CD4-positive, alpha-beta memory T cell (primary cell): ENCODE results near the gene LILRA5. TPM values are rescaled to one million over a fixed set of nuclear protein-coding genes. Genes with fewer than 3 reads are reported as not detected.

Experiments
- CTCF ChIA-PET: fragments of 350-600 bp; sonication (Branson Sonifier 250); formaldehyde crosslinking; loops from one replicate; lab custom pipeline; 2021; ENCODE audit warnings: inconsistent platforms; ENCODE audit not compliant: partially characterized antibody; lab: Charles Lee
- POLR2A ChIA-PET: fragments of 350-600 bp; sonication (Branson Sonifier 250); formaldehyde crosslinking; loops from one replicate; lab custom pipeline; 2021; ENCODE audit not compliant: partially characterized antibody; lab: Charles Lee
- DNase-seq, 5 donors: peaks; one replicate each; pipeline versions ENCODE4 v3.0.0 to v3.0.0-alpha.2; 2020 to 2022; ENCODE audit warnings: mixed read lengths in 1 of 5
- H3K27ac ChIP-seq: one replicate; pipeline ENCODE4 v1.7.0; 2013; ENCODE audit warnings: low read depth, low read length
- H3K27me3 ChIP-seq: 2 replicates; pipeline ENCODE4 v1.7.0; 2013; ENCODE audit warnings: mild to moderate bottlenecking, low read length, moderate library complexity; ENCODE audit not compliant: insufficient read depth
- H3K36me3 ChIP-seq: 2 replicates; pipeline ENCODE4 v1.7.0; 2013; ENCODE audit warnings: mild to moderate bottlenecking, low read length, moderate library complexity; ENCODE audit not compliant: insufficient read depth
- H3K4me1 ChIP-seq: 2 replicates; pipeline ENCODE4 v1.7.0; 2013; ENCODE audit warnings: mild to moderate bottlenecking, low read length, moderate library complexity; ENCODE audit not compliant: insufficient read depth
- H3K4me3 ChIP-seq, 2 donors: one replicate each; pipeline ENCODE4 v1.7.0; 2013; ENCODE audit warnings: low read length in 2 of 2, mild to moderate bottlenecking in 1 of 2
- H3K9me3 ChIP-seq, 2 donors: one replicate each; pipeline ENCODE4 v1.7.0; 2013; ENCODE audit warnings: low read length in 2 of 2, control low read depth in 1 of 2; ENCODE audit not compliant: control insufficient read depth in 1 of 2
- H3K27ac Mint-ChIP-seq, 7 donors: one replicate each; pipeline ENCODE4 v1.8.0; 2020 to 2021; ENCODE audit warnings: mixed read lengths in 7 of 7, mild to moderate bottlenecking in 6 of 7, inconsistent platforms in 3 of 7, moderate library complexity in 3 of 7
- H3K27me3 Mint-ChIP-seq, 2 donors: one replicate each; pipeline ENCODE4 v1.8.0; 2020 to 2021; ENCODE audit warnings: mixed read lengths in 2 of 2
- H3K36me3 Mint-ChIP-seq, 2 donors: one replicate each; pipeline ENCODE4 v1.8.0; 2020 to 2021; ENCODE audit warnings: mixed read lengths in 2 of 2, inconsistent platforms in 1 of 2, mild to moderate bottlenecking in 1 of 2
- H3K4me1 Mint-ChIP-seq, 4 donors: one replicate each; pipeline ENCODE4 v1.8.0; 2020 to 2021; ENCODE audit warnings: mixed read lengths in 4 of 4, mild to moderate bottlenecking in 1 of 4
- H3K4me3 Mint-ChIP-seq, 8 donors: one replicate each; pipeline ENCODE4 v1.8.0; 2020 to 2021; ENCODE audit warnings: mixed read lengths in 8 of 8, mild to moderate bottlenecking in 7 of 8, moderate library complexity in 6 of 8, inconsistent platforms in 3 of 8
- H3K9me3 Mint-ChIP-seq, 8 donors: one replicate each; pipeline ENCODE4 v1.8.0; 2020 to 2021; ENCODE audit warnings: mixed read lengths in 8 of 8, mild to moderate bottlenecking in 5 of 8, inconsistent platforms in 3 of 8, moderate library complexity in 1 of 8
- intact Hi-C: fragments of 100-400 bp; cut with micrococcal nuclease; formaldehyde crosslinking; loops from one replicate; pipeline ENCODE4 v1.15.1; 2023
- polyA plus RNA-seq, 2 donors: library from polyadenylated mRNA; unstranded; fragments of 300-500 nt; fragmentation: Illumina TruSeq; gene quantifications; one replicate each; pipeline ENCODE4 v1.2.3, GENCODE V29; 2021
- total RNA-seq, 2 experiments: library from RNA; stranded (reverse); gene quantifications; one replicate each; pipeline ENCODE4 v1.2.3, GENCODE V29; 2021

The LILRA5 gene
- total and polyA plus RNA-seq, 4 experiments from 2014 or later = 0.36 to 0.38 TPM; not detected in 2

- DNase-seq = no peak
- Mint-ChIP-seq H3K27me3 (peaks cover 7 to 11% of the 10 kb centered on the region in 2 donors), H3K27ac (peak overlapping the region in 1 of 7 donors; percentile 3), H3K36me3 (no peaks in the 10 kb centered on the region), H3K4me3 (no peak overlapping the region), H3K4me1 (no peaks in the 10 kb centered on the region), H3K9me3 (peaks cover 0 to 2% (median 0%) of the 10 kb centered on the region in 8 donors)
- no peaks in the 10 kb centered on the region for H3K4me1 ChIP-seq
- POLR2A ChIA-PET = no interaction called here
- CTCF ChIA-PET = interaction anchor here (1.0 to 1.3 kb wide), 2 partner anchors 49 to 51 kb away, joined by 3 to 4 read pairs; no protein-coding TSS in a partner anchor
- no peaks in the 10 kb centered on the region for H3K9me3 ChIP-seq
- H3K27ac ChIP-seq = no peak overlapping the region
- no peaks in the 10 kb centered on the region for H3K27me3 ChIP-seq
- no peaks in the 10 kb centered on the region for H3K36me3 ChIP-seq
- H3K4me3 ChIP-seq = no peak overlapping the region
- intact Hi-C loops = no loop called here
Observed at GRCh38 chr19:54339646-54340358, 26.8 kb upstream of the LILRA5 start.

GRCh38 chr19:54338521-54338920 is 25.6 kb upstream of the LILRA5 start:
- no peaks in the 10 kb centered on the region for H3K27me3 ChIP-seq
- H3K9me3 ChIP-seq = no peaks in the 10 kb centered on the region
- ChIA-PET POLR2A (no interaction called here), CTCF (no interaction called here)
- no peak overlapping the region for H3K27ac ChIP-seq
- Mint-ChIP-seq H3K4me3 (no peak overlapping the region), H3K36me3 (no peaks in the 10 kb centered on the region), H3K4me1 (no peaks in the 10 kb centered on the region), H3K27me3 (peaks cover 1 to 4% of the 10 kb centered on the region in 2 donors), H3K9me3 (no peaks in the 10 kb centered on the region), H3K27ac (no peak overlapping the region)
- no peak overlapping the region for H3K4me3 ChIP-seq
- H3K4me1 ChIP-seq = no peaks in the 10 kb centered on the region
- H3K36me3 ChIP-seq = no peaks in the 10 kb centered on the region
- no peak for DNase-seq
- intact Hi-C loops = no loop called here

GRCh38 chr19:54337858-54338230 is 24.9 kb upstream of the LILRA5 start:
- no peak overlapping the region for H3K4me3 Mint-ChIP-seq
- peak overlapping the region in 1 of 7 donors; percentile 66 for H3K27ac Mint-ChIP-seq
- ChIA-PET CTCF (no interaction called here), POLR2A (no interaction called here)
- peaks cover 0 to 4% of the 10 kb centered on the region in 2 donors for H3K27me3 Mint-ChIP-seq
- Histone ChIP-seq H3K9me3 (no peaks in the 10 kb centered on the region), H3K4me1 (no peaks in the 10 kb centered on the region), H3K27ac (no peak overlapping the region), H3K4me3 (no peak overlapping the region), H3K36me3 (no peaks in the 10 kb centered on the region), H3K27me3 (no peaks in the 10 kb centered on the region)
- intact Hi-C loops = no loop called here
- no peak for DNase-seq
- H3K9me3 Mint-ChIP-seq = no peaks in the 10 kb centered on the region
- no peaks in the 10 kb centered on the region for H3K4me1 Mint-ChIP-seq
- no peaks in the 10 kb centered on the region for H3K36me3 Mint-ChIP-seq

- H3K27ac ChIP-seq = no peak overlapping the region
- H3K36me3 ChIP-seq = no peaks in the 10 kb centered on the region
- no peak for DNase-seq
- Mint-ChIP-seq H3K27ac (peak overlapping the region in 1 of 7 donors; percentile 66), H3K4me1 (no peaks in the 10 kb centered on the region), H3K4me3 (no peak overlapping the region), H3K36me3 (no peaks in the 10 kb centered on the region), H3K27me3 (peaks cover 0 to 4% of the 10 kb centered on the region in 2 donors), H3K9me3 (peaks cover 0 to 1% (median 0%) of the 10 kb centered on the region in 8 donors)
- intact Hi-C loops = no loop called here
- H3K4me1 ChIP-seq = no peaks in the 10 kb centered on the region
- no peaks in the 10 kb centered on the region for H3K9me3 ChIP-seq
- H3K4me3 ChIP-seq = no peak overlapping the region
- H3K27me3 ChIP-seq = no peaks in the 10 kb centered on the region
- POLR2A ChIA-PET = no interaction called here
- CTCF ChIA-PET = no interaction called here
Observed at GRCh38 chr19:54336893-54337857, 24.2 kb upstream of the LILRA5 start.

- Histone ChIP-seq H3K27ac (no peak overlapping the region), H3K9me3 (no peaks in the 10 kb centered on the region), H3K4me1 (no peaks in the 10 kb centered on the region), H3K4me3 (no peak overlapping the region), H3K36me3 (no peaks in the 10 kb centered on the region), H3K27me3 (no peaks in the 10 kb centered on the region)
- Mint-ChIP-seq H3K27me3 (peaks cover 0 to 4% of the 10 kb centered on the region in 2 donors), H3K9me3 (peaks cover 0 to 1% (median 0%) of the 10 kb centered on the region in 8 donors), H3K4me1 (no peaks in the 10 kb centered on the region), H3K4me3 (no peak overlapping the region), H3K36me3 (no peaks in the 10 kb centered on the region), H3K27ac (no peak overlapping the region)
- no peak for DNase-seq
- intact Hi-C loops = no loop called here
- ChIA-PET CTCF (no interaction called here), POLR2A (no interaction called here)
Observed at GRCh38 chr19:54335979-54336892, 23.3 kb upstream of the LILRA5 start.

GRCh38 chr19:54335164-54335563 is 22.2 kb upstream of the LILRA5 start:
- H3K27ac ChIP-seq = no peak overlapping the region
- intact Hi-C loops = no loop called here
- Mint-ChIP-seq H3K36me3 (no peaks in the 10 kb centered on the region), H3K4me1 (no peaks in the 10 kb centered on the region), H3K27ac (no peak overlapping the region), H3K9me3 (peaks cover 0 to 1% (median 0%) of the 10 kb centered on the region in 8 donors), H3K27me3 (peaks cover 0 to 4% of the 10 kb centered on the region in 2 donors), H3K4me3 (no peak overlapping the region)
- no peaks in the 10 kb centered on the region for H3K27me3 ChIP-seq
- POLR2A ChIA-PET = no interaction called here
- H3K4me3 ChIP-seq = no peak overlapping the region
- CTCF ChIA-PET = no interaction called here
- DNase-seq = no peak
- H3K36me3 ChIP-seq = no peaks in the 10 kb centered on the region
- H3K9me3 ChIP-seq = no peaks in the 10 kb centered on the region
- no peaks in the 10 kb centered on the region for H3K4me1 ChIP-seq
